HepG2 (cell line): ENCODE measurements around the gene PPP1R9A. TPM values are rescaled to one million over a fixed set of nuclear protein-coding genes. Genes with fewer than 3 reads are reported as not detected.

ENCODE experiments used
- ATAC-seq: fragments of 200-7000 bp; cut with Tn5 transposase; 3 replicates; pipeline ENCODE4 v1.9.1; 2020; ENCODE audit warnings: mild to moderate bottlenecking, moderate library complexity
- Bru-seq: library from RNA; stranded (reverse); fragments of 400-500 nt; gene quantifications from one replicate; lab custom pipeline; 2021; lab: Mats Ljungman, UMichigan
- BruChase-seq, 2 experiments: library from RNA; stranded (reverse); fragments of 400-500 nt; gene quantifications; one replicate each; lab custom pipeline; 2021; lab: Mats Ljungman, UMichigan
- BruUV-seq: library from RNA; stranded (reverse); fragments of 400-500 nt; replicated peaks from 2 replicates; lab custom pipeline; 2021; lab: Mats Ljungman, UMichigan
- CTCF ChIA-PET: fragments of 300-600 bp; formaldehyde crosslinking; extraction: SDS; loops from one replicate; lab custom pipeline; 2021; ENCODE audit warnings: low total read pairs, inconsistent platforms, low intra/inter-chr PET ratio; lab: Yijun Ruan, JAX
- POLR2A ChIA-PET: fragments of 350-600 bp; sonication (Branson Sonifier 250); formaldehyde crosslinking; loops from one replicate; lab custom pipeline; 2020; ENCODE audit warnings: antibody characterized with exemption, inconsistent platforms; lab: Yijun Ruan, JAX
- DNase-seq: peaks from one replicate; pipeline ENCODE4 v3.0.0-alpha.2; 2015; ENCODE audit warnings: low spot score
- FAIRE-seq: peaks from 3 replicates; lab custom pipeline; 2011; peaks lifted over from hg19 to GRCh38; lab: Jason Lieb, UNC
- H2AFZ ChIP-seq: one replicate; pipeline ENCODE4 v1.6.1; 2011; ENCODE audit warnings: low read length, inconsistent platforms
- H3K27ac ChIP-seq: fragments of 300-600 bp; 3 replicates; pipeline ENCODE4 v1.8.0; 2011; ENCODE audit warnings: mixed run types, mild to moderate bottlenecking, mixed read lengths, low read length, inconsistent platforms; ENCODE audit not compliant: insufficient read depth; ENCODE audit errors: extremely low read length
- H3K27me3 ChIP-seq, 2 experiments: fragments of 200-600 bp in 1 of 2; 2 replicates in 1 of 2; 3 replicates in 1 of 2; pipeline versions ENCODE4 v1.6.0 to v1.8.0; 2011; ENCODE audit warnings: low read length in 2 of 2, mild to moderate bottlenecking in 2 of 2, moderate library complexity in 2 of 2, inconsistent platforms in 1 of 2; ENCODE audit not compliant: insufficient read depth in 2 of 2, control insufficient read depth in 1 of 2
- H3K36me3 ChIP-seq, 2 experiments: fragments of 200-600 bp in 1 of 2; replicated peaks in 1 of 2; 2 replicates in 1 of 2; 3 replicates in 1 of 2; pipeline versions ENCODE4 v1.5.1 to v1.8.0; 2011; ENCODE audit warnings: low read length in 2 of 2, inconsistent platforms in 1 of 2; ENCODE audit not compliant: insufficient read depth in 2 of 2, control insufficient read depth in 1 of 2
- H3K4me1 ChIP-seq: 2 replicates; pipeline ENCODE4 v1.5.1; 2012; ENCODE audit warnings: low read length, inconsistent platforms; ENCODE audit not compliant: insufficient read depth
- H3K4me2 ChIP-seq: 2 replicates; pipeline ENCODE4 v1.6.0; 2011; ENCODE audit warnings: low read depth, low read length, inconsistent platforms
- H3K4me3 ChIP-seq, 3 experiments: fragments of 200-600 bp in 1 of 3; sonication (generic), shearing (Covaris generic) in 1 of 3; replicated peaks in 1 of 3; 2 replicates each; pipeline ENCODE4 v1.5.1; 2011 to 2016; ENCODE audit warnings: low read length in 3 of 3, inconsistent platforms in 2 of 3, low read depth in 2 of 3, mild to moderate bottlenecking in 2 of 3, control low read depth in 1 of 3, mixed read lengths in 1 of 3; ENCODE audit not compliant: insufficient read depth in 1 of 3
- H3K79me2 ChIP-seq: one replicate; pipeline ENCODE4 v1.6.1; 2011; ENCODE audit warnings: low read length, inconsistent platforms; ENCODE audit not compliant: insufficient read depth
- H3K9ac ChIP-seq: 2 replicates; pipeline ENCODE4 v1.6.0; 2011; ENCODE audit warnings: mild to moderate bottlenecking, low read depth, low read length, inconsistent platforms; ENCODE audit not compliant: insufficient read depth
- H3K9me3 ChIP-seq: 2 replicates; pipeline ENCODE4 v1.5.1; 2012; ENCODE audit warnings: mild to moderate bottlenecking, low read length
- H4K20me1 ChIP-seq: 2 replicates; pipeline ENCODE4 v1.6.0; 2011; ENCODE audit warnings: inconsistent platforms, mild to moderate bottlenecking, low read length, moderate library complexity; ENCODE audit not compliant: insufficient read depth
- CBX2 ChIP-seq, 2 experiments: fragments of 200-600 bp in 1 of 2; sonication (generic); formaldehyde crosslinking in 1 of 2; IDR thresholded peaks; 2 replicates each; pipeline versions ENCODE4 v1.7.0 to v1.8.1; 2018 to 2022; ENCODE audit warnings: low read depth in 2 of 2, low read length in 1 of 2, mild to moderate bottlenecking in 1 of 2, missing genetic modification reagents in 1 of 2
- ETV6 ChIP-seq: sonication (generic); formaldehyde crosslinking; conservative IDR thresholded peaks from 2 replicates; pipeline ENCODE4 v1.4.0; 2020; ENCODE audit warnings: missing genetic modification reagents
- GATAD2A ChIP-seq: IDR thresholded peaks from 2 replicates; pipeline ENCODE4 v1.6.1; 2016
- HMGA1 ChIP-seq: sonication (generic); formaldehyde crosslinking; conservative IDR thresholded peaks from 2 replicates; pipeline ENCODE4 v1.4.0; 2020; ENCODE audit warnings: missing genetic modification reagents
- NR2F2 ChIP-seq: IDR thresholded peaks from 2 replicates; pipeline ENCODE4 v1.6.1; 2012; ENCODE audit warnings: low read depth, inconsistent platforms, borderline replicate concordance
- RARA ChIP-seq: IDR thresholded peaks from 2 replicates; pipeline ENCODE4 v1.6.1; 2016; ENCODE audit warnings: missing genetic modification reagents, missing compliant biosample characterization
- SMAD3 ChIP-seq: sonication (generic); formaldehyde crosslinking; IDR thresholded peaks from 2 replicates; pipeline ENCODE4 v1.4.0; 2020; ENCODE audit warnings: missing genetic modification reagents
- SPEN ChIP-seq: sonication (generic); formaldehyde crosslinking; IDR thresholded peaks from 2 replicates; pipeline ENCODE4 v1.5.1; 2020; ENCODE audit warnings: low read depth, mild to moderate bottlenecking, missing genetic modification reagents
- TOE1 ChIP-seq: sonication (generic); formaldehyde crosslinking; IDR thresholded peaks from 2 replicates; pipeline ENCODE4 v1.4.0; 2020; ENCODE audit warnings: mild to moderate bottlenecking, missing genetic modification reagents
- U2AF1 ChIP-seq: fragments of 200-400 bp; formaldehyde crosslinking; optimal IDR thresholded peaks from 2 replicates; pipeline ENCODE3; 2017; ENCODE audit warnings: mild to moderate bottlenecking, low read depth, low read length
- ZNF160 ChIP-seq: sonication (generic); formaldehyde crosslinking; IDR thresholded peaks from 2 replicates; pipeline ENCODE4 v1.8.0; 2022; ENCODE audit warnings: mild to moderate bottlenecking, inconsistent platforms, missing genetic modification reagents
- ZNF234 ChIP-seq: sonication (generic); formaldehyde crosslinking; conservative IDR thresholded peaks from 2 replicates; pipeline ENCODE4 v1.5.1; 2020; ENCODE audit warnings: mild to moderate bottlenecking, missing genetic modification reagents
- ZNF274 ChIP-seq: sonication (generic); formaldehyde crosslinking; IDR thresholded peaks from 2 replicates; pipeline ENCODE4 v1.5.1; 2020; ENCODE audit warnings: mild to moderate bottlenecking, missing genetic modification reagents
- ZNF556 ChIP-seq: sonication (generic); formaldehyde crosslinking; IDR thresholded peaks from 2 replicates; pipeline ENCODE4 v1.4.0; 2020; ENCODE audit warnings: mild to moderate bottlenecking, missing genetic modification reagents, borderline replicate concordance
- ZNF577 ChIP-seq: sonication (generic); formaldehyde crosslinking; IDR thresholded peaks from 2 replicates; pipeline ENCODE4 v1.4.0; 2020; ENCODE audit warnings: mild to moderate bottlenecking, low read depth, missing genetic modification reagents, borderline replicate concordance
- ZNF878 ChIP-seq: sonication (generic); formaldehyde crosslinking; IDR thresholded peaks from 2 replicates; pipeline ENCODE4 v1.8.1; 2023; ENCODE audit warnings: mild to moderate bottlenecking, missing genetic modification reagents, moderate library complexity
- ZNF883 ChIP-seq: sonication (generic); formaldehyde crosslinking; IDR thresholded peaks from 2 replicates; pipeline ENCODE4 v1.5.1; 2020; ENCODE audit warnings: mild to moderate bottlenecking, missing genetic modification reagents; ENCODE audit errors: not compliant biosample characterization
- WGBS: methylation state at CpG from one replicate; pipeline ENCODE4 v1.1.6; 2017; ENCODE audit warnings: low lambda C conversion rate; 5-methylcytosine and 5-hydroxymethylcytosine counted together
- in situ Hi-C: cut with HindIII; loops from 2 replicates; pipeline ENCODE4 v1.10.0; 2017; ENCODE audit warnings: low pct_unique_long_range_greater_than_20kb; ENCODE audit not compliant: extremely low pct_ligation_motif_present
- intact Hi-C: fragments of 100-400 bp; cut with micrococcal nuclease; formaldehyde crosslinking; loops from one replicate; pipeline ENCODE4 v1.10.0; 2022; ENCODE audit not compliant: unreplicated experiment
- long read RNA-seq, 2 experiments: library from RNA in 1 of 2; library from polyadenylated mRNA in 1 of 2; stranded (forward) in 1 of 2; unstranded in 1 of 2; transcript quantifications; one replicate each; pipeline ENCODE4 v2.0.0, GENCODE V29; 2019 to 2022
- polyA minus RNA-seq, 3 experiments: library from RNA; depleted of rRNA, polyadenylated mRNA; stranded (reverse); fragments of >200 nt; gene quantifications; 2 replicates each; pipeline ENCODE4 v1.2.3, GENCODE V29; 2011; ENCODE audit warnings: low replicate concordance in 1 of 3
- polyA plus RNA-seq, 8 experiments: library from polyadenylated mRNA; depleted of rRNA in 3 of 8; stranded (reverse) in 7 of 8; unstranded in 1 of 8; fragments of >200 nt; fragmentation: Illumina TruSeq in 4 of 8; extraction: Trizol in 4 of 8; gene quantifications; 2 replicates each; pipeline versions ENCODE4 v1.2.1 to v1.2.3, GENCODE V29; 2011 to 2016; ENCODE audit warnings: low read depth in 4 of 8, missing spikeins in 1 of 8, mixed read lengths in 1 of 8; ENCODE audit not compliant: insufficient read depth in 1 of 8
- total RNA-seq, 5 experiments: library from RNA; depleted of rRNA; stranded (reverse); fragments of >200 nt; fragmentation: Illumina TruSeq; extraction: Trizol; gene quantifications; 2 replicates each; pipeline ENCODE4 v1.2.3, GENCODE V29; 2016; ENCODE audit warnings: low read depth in 1 of 5
- TF ChIP-seq, protein P1 (sequence below): sonication (generic); formaldehyde crosslinking; IDR thresholded peaks from 2 replicates; pipeline ENCODE4 v1.4.0; 2020; ENCODE audit warnings: missing genetic modification reagents, low read depth, mild to moderate bottlenecking, borderline replicate concordance

Gene PPP1R9A
- 18.2 and 31.9 TPM in 2 replicates for total RNA-seq (2016; rRNA removed; fragmentation: Illumina TruSeq; extraction: Trizol)
- 7.9 and 8.8 TPM in 2 replicates for total RNA-seq (2016; cell fraction: cytosol; rRNA removed; fragmentation: Illumina TruSeq; extraction: Trizol; ENCODE audit: low read depth)
- 16.4 and 28.7 TPM in 2 replicates for total RNA-seq (2016; cell fraction: insoluble cytoplasmic fraction; rRNA removed; fragmentation: Illumina TruSeq; extraction: Trizol)
- total RNA-seq (2016; cell fraction: membrane; rRNA removed; fragmentation: Illumina TruSeq; extraction: Trizol) = 9.4 and 11.1 TPM in 2 replicates
- 93.4 and 93.5 TPM in 2 replicates for total RNA-seq (2016; cell fraction: nucleus; rRNA removed; fragmentation: Illumina TruSeq; extraction: Trizol)
- 9.2 and 11.4 TPM in 2 replicates for polyA plus RNA-seq (2011; rRNA removed)
- 2.3 and 3.2 TPM in 2 replicates for polyA plus RNA-seq (2011; cell fraction: cytosol; rRNA removed)
- polyA plus RNA-seq (2011; cell fraction: nucleus; rRNA removed) = 24.2 and 24.8 TPM in 2 replicates
- 7.9 and 8.2 TPM in 2 replicates for polyA plus RNA-seq (2012)
- 0.18 and 0.20 TPM in 2 replicates for polyA plus RNA-seq (2016; cell fraction: cytosol; fragmentation: Illumina TruSeq; extraction: Trizol; ENCODE audit: low read depth)
- polyA plus RNA-seq (2016; cell fraction: insoluble cytoplasmic fraction; fragmentation: Illumina TruSeq; extraction: Trizol; ENCODE audit: low read depth) = 4.1 and 4.7 TPM in 2 replicates
- polyA plus RNA-seq (2016; cell fraction: membrane; fragmentation: Illumina TruSeq; extraction: Trizol; ENCODE audit: low read depth) = 0.95 TPM in 2 replicates
- polyA plus RNA-seq (2016; cell fraction: nucleus; fragmentation: Illumina TruSeq; extraction: Trizol; ENCODE audit: insufficient read depth, low read depth) = 19.8 and 20.6 TPM in 2 replicates
- polyA minus RNA-seq (2011; rRNA and poly(A)+ RNA removed; ENCODE audit: low replicate concordance) = 9.7 and 17.0 TPM in 2 replicates
- polyA minus RNA-seq (2011; cell fraction: cytosol; rRNA and poly(A)+ RNA removed) = 11.1 and 11.3 TPM in 2 replicates
- polyA minus RNA-seq (2011; cell fraction: nucleus; rRNA and poly(A)+ RNA removed) = 192 and 239 TPM in 2 replicates
- Bru-seq, nascent RNA = percentile 85 among the genes with signal in this experiment
- BruChase-seq, experiment 1, labeled RNA remaining after a 6-hour chase = percentile 76 among the genes with signal in this experiment
- BruChase-seq, experiment 2, labeled RNA remaining after a 2-hour chase = percentile 86 among the genes with signal in this experiment
- long read RNA-seq, experiment 1, partial matches to known transcripts = 3 of 13 reads
- long read RNA-seq, experiment 1, other reads (novel, unspliced or antisense) = 10 of 13 reads
- long read RNA-seq, experiment 2, partial matches to known transcripts = 1 of 13 reads
- long read RNA-seq, experiment 2, other reads (novel, unspliced or antisense) = 12 of 13 reads

DNA sequence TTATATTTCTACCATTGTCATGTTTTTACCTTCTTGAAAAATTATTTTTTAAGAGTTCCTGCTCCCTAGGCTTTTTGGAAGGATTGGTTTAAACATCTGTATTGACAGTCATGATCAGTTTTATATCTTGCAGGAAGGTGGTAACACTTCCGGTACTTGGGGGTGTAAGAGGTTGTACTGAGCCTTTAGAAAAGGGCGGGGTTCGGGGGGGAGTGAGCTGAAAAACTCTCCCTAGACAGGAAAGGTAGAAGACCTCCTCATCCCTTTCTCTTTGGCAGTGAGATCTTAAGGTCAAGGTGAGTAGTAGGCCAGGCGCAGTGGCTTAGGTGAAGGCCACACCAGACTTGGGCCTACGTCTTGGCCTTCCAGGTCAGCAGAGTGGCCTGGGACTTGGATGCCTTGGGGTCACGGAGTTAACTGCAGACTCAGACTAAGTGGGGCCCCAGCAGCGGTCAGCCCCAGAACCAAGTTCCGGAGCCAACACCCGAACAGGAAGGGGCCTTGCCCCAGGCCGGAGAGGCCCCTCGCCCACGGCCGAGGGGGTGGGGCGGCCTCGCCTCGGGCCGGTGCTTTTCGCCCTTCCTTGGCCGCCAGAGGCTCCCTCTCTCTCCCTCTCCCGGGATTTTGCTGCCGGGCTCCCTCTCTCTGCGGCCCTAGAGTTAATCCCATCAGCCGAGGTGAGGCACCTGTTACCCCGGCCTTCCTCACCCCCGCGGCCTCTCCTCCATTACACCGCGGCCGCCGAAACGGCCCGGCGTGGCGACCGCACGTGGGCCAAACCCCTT lies at the start of gene PPP1R9A:
TSS of gene PPP1R9A (plus strand) at position 569 of the 785 bp plus-strand sequence. CDS start 2,520 bp downstream, outside the sequence.
- peak within 1 kb of the TSS; percentile 66 to 88 (median 81) for H3K4me3 ChIP-seq
- BruUV-seq = no TSS peak
- WGBS = 2% methylated on average over 9 of the region's 36 CpGs
- no peaks in the 10 kb centered on the region for H3K9me3 ChIP-seq
- peaks cover 37% of the 10 kb centered on the region for H3K79me2 ChIP-seq
- DNase-seq = peak; percentile 63
- ChIA-PET CTCF (no interaction called here), POLR2A (interaction anchor here (1.1 kb wide), 1 partner anchor 250 kb away, joined by 5 read pairs; no protein-coding TSS in a partner anchor)
- no peaks in the 10 kb centered on the region for H4K20me1 ChIP-seq
- intact Hi-C loops (loop anchor here (2.0 to 10.0 kb wide), 8 partner anchors 66 to 460 kb away; partner anchors contain the start of gene SGCE), in situ Hi-C loops (no loop called here)
- H3K4me1 ChIP-seq = peaks cover 48% of the 10 kb centered on the region
- H3K36me3 ChIP-seq = peaks cover 0 to 1% of the 10 kb centered on the region in 2 experiments; a peak in 2 of 5 replicates
- peak within 1 kb of the TSS; percentile 84 for H2AFZ ChIP-seq
- H3K27me3 ChIP-seq = no peaks in the 10 kb centered on the region; a peak in 1 of 5 replicates
- peak within 1 kb of the TSS; percentile 91 for H3K9ac ChIP-seq
- peak; percentile 87 for ATAC-seq
- peak within 1 kb of the TSS; percentile 81 for H3K27ac ChIP-seq
- H3K4me2 ChIP-seq = peak within 1 kb of the TSS; percentile 96
- no peak for FAIRE-seq
- TF ChIP-seq U2AF1 (peak; percentile 35), SPEN (CRISPR knock-in tag) (peak; percentile 88), ZNF234 (no peak), GATAD2A (CRISPR knock-in tag) (no peak; the same call in 1 of the 2 replicates), ZNF556 (0 out of 2 replicates have a peak, but pooled peaks have one; percentile 56), ETV6 (CRISPR knock-in tag) (no peak), SMAD3 (CRISPR knock-in tag) (no peak), NR2F2 (no peak), CBX2 (IDR thresholded peaks at IDR 0.05; ENCODE audit: low read depth, low read length) (no peak), CBX2 (CRISPR knock-in tag; IDR thresholded peaks at IDR 0.05; ENCODE audit: low read depth) (no peak), ZNF883 (CRISPR knock-in tag) (no peak), ZNF160 (CRISPR knock-in tag) (0 out of 2 replicates have a peak, but pooled peaks have one; percentile 32), ZNF577 (no peak), ZNF274 (CRISPR knock-in tag) (peak; percentile 48), TOE1 (no peak), RARA (peak; percentile 36; the same call in 1 of the 2 replicates), ZNF878 (0 out of 2 replicates have a peak, but pooled peaks have one; percentile 41), HMGA1 (CRISPR knock-in tag) (no peak)
- TF ChIP-seq, protein P1, sequence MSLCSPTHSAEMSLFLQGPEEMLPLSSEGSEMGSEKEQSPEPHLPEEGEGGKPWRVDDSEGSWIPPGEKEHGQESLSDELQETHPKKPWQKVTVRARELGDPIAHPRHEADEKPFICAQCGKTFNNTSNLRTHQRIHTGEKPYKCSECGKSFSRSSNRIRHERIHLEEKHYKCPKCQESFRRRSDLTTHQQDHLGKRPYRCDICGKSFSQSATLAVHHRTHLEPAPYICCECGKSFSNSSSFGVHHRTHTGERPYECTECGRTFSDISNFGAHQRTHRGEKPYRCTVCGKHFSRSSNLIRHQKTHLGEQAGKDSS = peak; percentile 49; the same call in 1 of the 2 replicates
